Measurements from ENCODE around the gene USF2.

Gene USF2

DNA sequence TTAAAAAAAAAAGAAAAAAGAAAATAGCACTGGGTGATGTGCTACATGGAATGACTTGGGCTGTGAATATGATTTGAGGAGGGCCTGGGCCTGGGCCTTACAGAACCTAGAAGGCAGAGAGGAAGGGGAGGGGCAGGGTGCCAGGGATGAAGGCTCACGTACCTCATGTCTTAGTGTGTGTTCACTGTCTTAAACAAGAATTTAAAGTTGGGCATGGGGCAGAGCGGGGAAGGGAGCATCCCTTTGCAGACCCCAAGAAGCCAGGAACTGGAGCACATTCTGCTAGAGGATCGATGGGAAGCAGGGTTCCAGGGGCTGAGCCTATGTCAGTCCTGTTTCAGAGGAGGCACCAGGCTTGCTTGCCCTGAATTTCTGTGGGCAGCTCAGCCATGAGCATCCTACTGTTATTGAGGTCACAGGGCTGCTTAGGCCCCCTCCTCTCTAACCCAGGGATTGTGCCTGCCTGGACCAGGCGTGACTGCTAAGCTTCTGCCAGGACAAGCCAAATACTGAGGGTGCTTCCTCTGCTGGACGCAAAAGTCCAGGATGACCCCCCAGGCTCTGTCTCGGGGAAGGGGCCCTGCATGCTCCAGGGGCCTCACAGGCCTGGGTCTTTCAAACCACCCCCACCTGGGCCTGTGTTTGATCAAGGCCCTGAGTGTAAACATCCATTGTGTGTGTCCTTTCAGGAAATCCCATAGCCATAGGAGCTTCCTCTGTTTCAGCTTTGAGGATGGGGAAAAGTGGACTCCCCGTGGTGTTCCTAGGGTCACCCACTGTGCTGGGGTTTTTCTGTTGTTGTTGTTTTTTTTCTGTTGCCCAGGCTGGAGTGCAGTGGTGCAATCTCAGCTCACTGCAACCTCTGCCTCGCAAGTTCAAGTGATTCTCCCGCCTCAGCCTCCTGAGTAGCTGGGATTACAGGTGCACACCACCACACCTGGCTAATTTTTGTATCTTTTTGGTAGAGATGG lies 15.2 kb upstream of the USF2 start:
- DNase-seq (ENCODE audit: low read depth, low spot score): no peak
- no peaks in the 10 kb centered on the region for H3K9me3 ChIP-seq (ENCODE audit: insufficient read depth, low read length)
- peaks cover 50% of the 10 kb centered on the region for H3K36me3 ChIP-seq (ENCODE audit: insufficient read depth, insufficient read length, low read length)
- TF ChIP-seq ZNF274 (IDR thresholded peaks at IDR 0.05; ENCODE audit: low read depth, low read length) (no peak), SUZ12 (IDR thresholded peaks at IDR 0.05; ENCODE audit: extremely low read depth, insufficient read depth, insufficient read length) (no peak), YY1 (IDR thresholded peaks at IDR 0.05; ENCODE audit: insufficient read depth, insufficient read length) (no peak)
- H3K4me1 ChIP-seq (ENCODE audit: insufficient read depth, insufficient read length): peaks cover 14% of the 10 kb centered on the region
- no peak overlapping the region for H3K9ac ChIP-seq (ENCODE audit: insufficient read length, low read depth)
- H3K27me3 ChIP-seq (ENCODE audit: insufficient read depth, insufficient read length): no peaks in the 10 kb centered on the region
- H3K4me3 ChIP-seq (ENCODE audit: insufficient read length, low read depth): no peak overlapping the region

GRCh38 chr19:35254341-35255297 lies 14.1 kb upstream of the USF2 start:
- Histone ChIP-seq H3K9me3 (ENCODE audit: insufficient read depth, low read length) (no peaks in the 10 kb centered on the region), H3K4me1 (ENCODE audit: insufficient read depth, insufficient read length) (peaks cover 14% of the 10 kb centered on the region), H3K4me3 (ENCODE audit: insufficient read length, low read depth) (no peak overlapping the region), H3K9ac (ENCODE audit: insufficient read length, low read depth) (no peak overlapping the region), H3K36me3 (ENCODE audit: insufficient read depth, insufficient read length, low read length) (peaks cover 56% of the 10 kb centered on the region), H3K27me3 (ENCODE audit: insufficient read depth, insufficient read length) (no peaks in the 10 kb centered on the region)
- DNase-seq (ENCODE audit: low read depth, low spot score): no peak
- no peak for TF ChIP-seq ZNF274 (IDR thresholded peaks at IDR 0.05; ENCODE audit: low read depth, low read length)
- no peak for TF ChIP-seq YY1 (IDR thresholded peaks at IDR 0.05; ENCODE audit: insufficient read depth, insufficient read length)
- no peak for TF ChIP-seq SUZ12 (IDR thresholded peaks at IDR 0.05; ENCODE audit: extremely low read depth, insufficient read depth, insufficient read length)

DNA sequence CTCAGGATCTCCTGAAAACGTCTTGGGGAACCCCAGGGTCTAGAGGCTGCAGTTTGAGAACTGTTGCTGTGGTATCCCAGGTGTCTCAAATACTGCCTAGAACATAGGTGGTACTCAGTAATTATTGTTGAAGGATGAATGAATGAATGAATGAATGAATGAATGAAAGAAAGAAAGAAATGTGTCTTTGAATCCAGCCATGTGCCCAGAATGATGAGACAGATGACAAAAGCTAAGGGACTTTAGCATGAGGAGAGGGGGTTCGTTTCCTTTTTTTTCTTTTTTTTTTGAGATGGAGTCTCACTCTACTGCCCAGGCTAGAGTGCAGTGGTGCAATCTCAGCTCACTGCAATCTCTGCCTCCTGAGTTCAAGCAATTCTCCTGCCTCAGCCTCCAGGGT lies 12.2 kb upstream of the USF2 start:
- Histone ChIP-seq H3K9me3 (ENCODE audit: insufficient read depth, low read length) (no peaks in the 10 kb centered on the region), H3K27me3 (ENCODE audit: insufficient read depth, insufficient read length) (no peaks in the 10 kb centered on the region), H3K9ac (ENCODE audit: insufficient read length, low read depth) (no peak overlapping the region), H3K4me3 (ENCODE audit: insufficient read length, low read depth) (no peak overlapping the region), H3K36me3 (ENCODE audit: insufficient read depth, insufficient read length, low read length) (peaks cover 53% of the 10 kb centered on the region), H3K4me1 (ENCODE audit: insufficient read depth, insufficient read length) (peaks cover 11% of the 10 kb centered on the region)
- TF ChIP-seq ZNF274 (IDR thresholded peaks at IDR 0.05; ENCODE audit: low read depth, low read length) (no peak), YY1 (IDR thresholded peaks at IDR 0.05; ENCODE audit: insufficient read depth, insufficient read length) (no peak), SUZ12 (IDR thresholded peaks at IDR 0.05; ENCODE audit: extremely low read depth, insufficient read depth, insufficient read length) (no peak)
- DNase-seq (ENCODE audit: low read depth, low spot score): no peak

- DNase-seq (ENCODE audit: low read depth, low spot score): no peak
- H3K36me3 ChIP-seq (ENCODE audit: insufficient read depth, insufficient read length, low read length): peaks cover 51% of the 10 kb centered on the region
These were observed 11.7 kb upstream of the USF2 start for GRCh38 chr19:35257113-35257461.

DNA sequence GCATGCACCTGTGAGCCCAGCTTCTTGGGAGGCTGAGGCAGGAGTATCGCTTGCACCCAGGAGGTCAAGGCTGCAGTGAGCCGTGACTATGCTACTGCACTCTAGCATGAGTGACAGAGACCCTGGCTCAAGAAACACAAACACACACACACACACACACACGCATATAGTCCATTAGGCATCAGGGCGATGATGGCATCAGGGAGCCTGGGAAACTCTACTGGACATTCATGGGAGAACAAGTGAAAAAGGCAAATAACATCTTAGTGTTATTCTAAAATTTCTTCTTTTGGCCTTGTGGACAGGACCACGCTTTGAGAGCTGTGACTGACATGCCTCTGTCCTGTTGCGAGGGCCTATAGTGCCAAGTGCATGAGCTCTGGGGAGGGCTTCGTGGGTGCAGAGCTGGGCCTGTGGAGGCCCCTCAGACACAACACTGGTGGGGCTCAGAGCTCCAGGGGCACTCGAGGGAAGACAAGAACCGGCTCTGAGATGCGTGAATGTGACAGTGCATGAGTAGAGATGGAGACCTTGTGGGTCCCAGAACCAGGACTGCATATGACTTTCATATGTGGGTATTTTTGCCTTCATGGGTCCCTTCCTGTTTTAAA lies 8.0 kb upstream of the USF2 start:
- H3K9ac ChIP-seq (ENCODE audit: insufficient read length, low read depth): no peak overlapping the region
- H3K9me3 ChIP-seq (ENCODE audit: insufficient read depth, low read length): no peaks in the 10 kb centered on the region
- H3K4me3 ChIP-seq (ENCODE audit: insufficient read length, low read depth): no peak overlapping the region
- DNase-seq (ENCODE audit: low read depth, low spot score): no peak
- TF ChIP-seq YY1 (IDR thresholded peaks at IDR 0.05; ENCODE audit: insufficient read depth, insufficient read length) (no peak), ZNF274 (IDR thresholded peaks at IDR 0.05; ENCODE audit: low read depth, low read length) (no peak)
- H3K4me1 ChIP-seq (ENCODE audit: insufficient read depth, insufficient read length): peaks cover 15% of the 10 kb centered on the region
- H3K27me3 ChIP-seq (ENCODE audit: insufficient read depth, insufficient read length): no peaks in the 10 kb centered on the region
- H3K36me3 ChIP-seq (ENCODE audit: insufficient read depth, insufficient read length, low read length): peaks cover 39% of the 10 kb centered on the region

More at GRCh38 chr19:35257113-35257461, 11.7 kb upstream of the USF2 start:
- H3K9ac ChIP-seq (ENCODE audit: insufficient read length, low read depth): no peak overlapping the region
- H3K27me3 ChIP-seq (ENCODE audit: insufficient read depth, insufficient read length): no peaks in the 10 kb centered on the region
- TF ChIP-seq YY1 (IDR thresholded peaks at IDR 0.05; ENCODE audit: insufficient read depth, insufficient read length): no peak
- no peak for TF ChIP-seq ZNF274 (IDR thresholded peaks at IDR 0.05; ENCODE audit: low read depth, low read length)
- no peak for TF ChIP-seq SUZ12 (IDR thresholded peaks at IDR 0.05; ENCODE audit: extremely low read depth, insufficient read depth, insufficient read length)
- no peaks in the 10 kb centered on the region for H3K9me3 ChIP-seq (ENCODE audit: insufficient read depth, low read length)
- peaks cover 13% of the 10 kb centered on the region for H3K4me1 ChIP-seq (ENCODE audit: insufficient read depth, insufficient read length)
- no peak overlapping the region for H3K4me3 ChIP-seq (ENCODE audit: insufficient read length, low read depth)

- no peak overlapping the region for H3K9ac ChIP-seq (ENCODE audit: insufficient read length, low read depth)
- no peaks in the 10 kb centered on the region for H3K27me3 ChIP-seq (ENCODE audit: insufficient read depth, insufficient read length)
- peaks cover 47% of the 10 kb centered on the region for H3K36me3 ChIP-seq (ENCODE audit: insufficient read depth, insufficient read length, low read length)
- H3K4me1 ChIP-seq (ENCODE audit: insufficient read depth, insufficient read length): peaks cover 17% of the 10 kb centered on the region
- no peaks in the 10 kb centered on the region for H3K9me3 ChIP-seq (ENCODE audit: insufficient read depth, low read length)
- TF ChIP-seq YY1 (IDR thresholded peaks at IDR 0.05; ENCODE audit: insufficient read depth, insufficient read length) (no peak), SUZ12 (IDR thresholded peaks at IDR 0.05; ENCODE audit: extremely low read depth, insufficient read depth, insufficient read length) (no peak), ZNF274 (IDR thresholded peaks at IDR 0.05; ENCODE audit: low read depth, low read length) (no peak)
- no peak overlapping the region for H3K4me3 ChIP-seq (ENCODE audit: insufficient read length, low read depth)
- no peak for DNase-seq (ENCODE audit: low read depth, low spot score)
These were observed 7.2 kb upstream of the USF2 start for GRCh38 chr19:35261356-35262100.

All from NT2/D1 (cell line).